Glomerular endothelial cell (primary cell): Measurements from ENCODE around the gene PICALM. TPM values are rescaled to one million over a fixed set of nuclear protein-coding genes. Genes with fewer than 3 reads are reported as not detected.
A peak's percentile ranks its signal among the peaks of the same experiment; 100 is the strongest.
"Not testable (repeated sequence)": the region's sequence is repeated elsewhere in the genome, so short reads cannot be mapped to it uniquely, and the experiment has no call there.

Experiments used
- DNase-seq: peaks from one replicate; pipeline ENCODE4 v3.0.0-alpha.2; 2011; ENCODE audit warnings: low read depth, low spot score; ENCODE audit errors: extremely low read depth
- total RNA-seq: library from RNA; depleted of rRNA; stranded (reverse); fragments of >200 nt; gene quantifications from 2 replicates; pipeline ENCODE4 v1.2.3, GENCODE V29; 2015

PICALM gene, protein sequence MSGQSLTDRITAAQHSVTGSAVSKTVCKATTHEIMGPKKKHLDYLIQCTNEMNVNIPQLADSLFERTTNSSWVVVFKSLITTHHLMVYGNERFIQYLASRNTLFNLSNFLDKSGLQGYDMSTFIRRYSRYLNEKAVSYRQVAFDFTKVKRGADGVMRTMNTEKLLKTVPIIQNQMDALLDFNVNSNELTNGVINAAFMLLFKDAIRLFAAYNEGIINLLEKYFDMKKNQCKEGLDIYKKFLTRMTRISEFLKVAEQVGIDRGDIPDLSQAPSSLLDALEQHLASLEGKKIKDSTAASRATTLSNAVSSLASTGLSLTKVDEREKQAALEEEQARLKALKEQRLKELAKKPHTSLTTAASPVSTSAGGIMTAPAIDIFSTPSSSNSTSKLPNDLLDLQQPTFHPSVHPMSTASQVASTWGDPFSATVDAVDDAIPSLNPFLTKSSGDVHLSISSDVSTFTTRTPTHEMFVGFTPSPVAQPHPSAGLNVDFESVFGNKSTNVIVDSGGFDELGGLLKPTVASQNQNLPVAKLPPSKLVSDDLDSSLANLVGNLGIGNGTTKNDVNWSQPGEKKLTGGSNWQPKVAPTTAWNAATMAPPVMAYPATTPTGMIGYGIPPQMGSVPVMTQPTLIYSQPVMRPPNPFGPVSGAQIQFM
- 181 and 286 TPM in 2 replicates for total RNA-seq

DNA sequence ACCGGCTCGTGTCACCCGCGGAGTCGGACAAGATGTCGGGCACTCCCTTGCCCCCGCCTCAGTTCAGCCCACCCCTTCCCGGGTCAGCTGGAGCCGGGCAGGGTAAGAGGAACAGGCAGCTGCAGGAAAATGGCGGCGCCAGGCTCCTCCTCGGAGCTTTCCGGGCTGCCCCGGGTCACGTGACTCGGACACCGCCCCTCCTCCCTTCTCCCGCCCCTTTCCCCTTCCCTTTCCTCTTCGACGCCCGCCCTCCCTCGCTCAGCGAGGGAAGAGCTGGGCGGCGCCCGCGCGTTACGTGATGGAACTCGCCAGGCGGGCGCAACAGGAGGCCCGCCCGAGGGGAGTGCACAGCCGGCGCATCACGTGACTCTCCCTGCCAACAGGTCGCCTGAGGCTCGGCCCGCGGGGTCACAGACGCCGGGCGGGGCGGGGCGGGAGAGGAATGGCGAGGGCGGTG is at the start of gene PICALM:
PICALM (minus strand) TSS at position 134 of the 457 bp plus-strand sequence. CDS start 304 bp downstream, outside the sequence.
- DNase-seq = peak; percentile 56

DNA sequence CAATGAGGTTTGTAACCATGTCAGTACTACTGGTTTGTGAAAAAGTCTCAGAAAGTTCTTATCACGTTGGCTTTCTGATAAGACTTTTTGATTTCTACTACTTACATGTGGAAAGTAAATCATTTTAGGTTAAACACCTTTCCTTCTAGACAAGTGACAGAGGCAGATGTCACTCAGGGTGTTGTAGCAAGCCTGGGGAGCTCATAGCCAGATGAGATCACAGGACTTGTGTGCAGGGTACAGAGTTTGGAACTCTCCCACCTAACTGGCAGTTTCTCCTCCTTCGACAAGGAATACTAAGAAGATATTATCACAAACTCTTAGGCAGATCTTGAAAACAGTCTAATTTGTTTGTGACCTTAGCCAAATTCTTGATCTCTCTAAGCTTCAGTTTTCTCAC is 49.4 kb upstream of the PICALM start:
- DNase-seq = no peak

GRCh38 chr11:86117712-86118063 is 48.8 kb upstream of the PICALM start:
- DNase-seq = no peak

DNA sequence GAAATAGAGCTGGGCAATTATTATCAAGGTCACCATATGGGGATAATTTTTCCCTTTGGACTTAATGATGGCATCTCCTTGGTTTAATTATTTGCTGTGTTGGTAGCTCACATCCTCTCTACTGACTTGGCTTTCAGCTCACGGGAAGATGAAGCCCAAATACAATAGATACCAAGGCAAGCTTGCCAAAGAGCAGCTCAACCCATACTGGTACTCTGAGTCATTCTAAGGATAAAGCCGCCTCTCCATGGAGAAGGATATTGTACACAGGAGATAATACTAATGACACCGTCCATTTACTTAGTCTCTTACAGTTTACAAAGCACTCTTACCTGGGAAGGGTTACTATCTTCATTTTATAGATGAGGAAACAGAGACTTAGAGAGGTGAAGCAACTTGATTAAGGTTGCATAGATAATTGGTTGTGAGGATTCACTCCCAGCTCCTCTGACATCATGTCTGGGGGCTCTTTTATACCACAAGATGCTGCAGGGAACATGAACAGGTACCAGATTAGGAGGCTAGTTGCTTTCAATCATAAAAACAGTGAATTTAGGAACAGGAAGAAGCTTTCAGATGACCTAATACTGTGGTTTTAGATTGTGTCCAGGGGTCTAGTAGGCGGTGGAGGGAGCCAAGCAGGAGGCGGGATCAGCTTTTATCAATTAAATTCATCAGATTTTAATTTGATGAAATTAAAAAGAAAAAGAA is 48.3 kb upstream of the PICALM start:
- DNase-seq = no peak

GRCh38 chr11:86116386-86116726 is 47.5 kb upstream of the PICALM start:
- no peak for DNase-seq

- no peak for DNase-seq
Observed at GRCh38 chr11:86115542-86116385, 46.9 kb upstream of the PICALM start.

- no peak for DNase-seq
Observed at GRCh38 chr11:86108890-86109638, 40.2 kb upstream of the PICALM start.

GRCh38 chr11:86108191-86108590 is 39.3 kb upstream of the PICALM start:
- DNase-seq = no peak

GRCh38 chr11:86106916-86107315 is 38.0 kb upstream of the PICALM start:
- no peak for DNase-seq

DNA sequence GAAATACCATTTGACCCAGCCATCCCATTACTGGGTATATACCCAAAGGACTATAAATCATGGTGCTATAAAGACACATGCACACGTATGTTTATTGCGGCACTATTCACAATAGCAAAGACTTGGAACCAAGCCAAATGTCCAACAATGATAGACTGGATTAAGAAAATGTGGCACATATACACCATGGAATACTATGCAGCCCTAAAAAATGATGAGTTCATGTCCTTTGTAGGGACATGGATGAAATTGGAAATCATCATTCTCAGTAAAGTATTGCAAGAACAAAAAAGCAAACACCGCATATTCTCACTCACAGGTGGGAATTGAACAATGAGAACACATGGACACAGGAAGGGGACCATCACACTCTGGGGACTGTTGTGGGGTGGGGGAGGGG is 37.1 kb upstream of the PICALM start:
- DNase-seq = not testable (repeated sequence)

DNA sequence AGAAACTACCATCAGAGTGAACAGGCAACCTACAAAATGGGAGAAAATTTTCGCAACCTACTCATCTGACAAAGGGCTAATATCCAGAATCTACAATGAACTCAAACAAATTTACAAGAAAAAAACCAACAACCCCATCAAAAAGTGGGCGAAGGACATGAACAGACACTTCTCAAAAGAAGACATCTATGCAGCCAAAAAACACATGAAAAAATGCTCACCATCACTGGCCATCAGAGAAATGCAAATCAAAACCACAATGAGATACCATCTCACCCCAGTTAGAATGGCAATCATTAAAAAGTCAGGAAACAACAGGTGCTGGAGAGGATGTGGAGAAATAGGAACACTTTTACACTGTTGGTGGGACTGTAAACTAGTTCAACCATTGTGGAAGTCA is 36.7 kb upstream of the PICALM start:
- not testable (repeated sequence) for DNase-seq

- DNase-seq = no peak
Observed at GRCh38 chr11:86103808-86104207, 34.9 kb upstream of the PICALM start.

DNA sequence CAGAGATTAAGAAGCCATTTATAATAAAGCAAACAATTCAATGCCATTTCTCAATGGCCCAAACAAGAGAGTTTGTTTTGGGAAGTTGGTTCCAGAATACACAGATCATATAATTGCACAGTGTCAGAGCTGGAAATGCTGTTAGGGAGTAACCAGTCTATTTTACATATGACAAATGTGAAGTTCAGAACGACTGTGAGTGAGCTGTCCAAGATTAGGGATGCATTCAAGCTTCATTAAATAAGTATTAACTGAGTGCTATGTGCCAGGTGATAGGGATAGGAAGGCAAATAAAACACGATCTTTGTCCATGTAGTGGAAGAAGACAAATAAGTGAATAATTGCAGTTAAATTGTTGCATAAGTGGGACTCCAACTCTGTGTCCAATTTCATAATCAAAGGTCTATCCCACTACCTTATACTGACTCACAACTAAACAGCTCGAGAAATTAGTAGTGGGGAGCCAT is 33.1 kb upstream of the PICALM start:
- no peak for DNase-seq

GRCh38 chr11:86101493-86101892 is 32.6 kb upstream of the PICALM start:
- DNase-seq = no peak

GRCh38 chr11:86099874-86100273 is 31.0 kb upstream of the PICALM start:
- DNase-seq = no peak

GRCh38 chr11:86097980-86098379 is 29.1 kb upstream of the PICALM start:
- no peak for DNase-seq

DNA sequence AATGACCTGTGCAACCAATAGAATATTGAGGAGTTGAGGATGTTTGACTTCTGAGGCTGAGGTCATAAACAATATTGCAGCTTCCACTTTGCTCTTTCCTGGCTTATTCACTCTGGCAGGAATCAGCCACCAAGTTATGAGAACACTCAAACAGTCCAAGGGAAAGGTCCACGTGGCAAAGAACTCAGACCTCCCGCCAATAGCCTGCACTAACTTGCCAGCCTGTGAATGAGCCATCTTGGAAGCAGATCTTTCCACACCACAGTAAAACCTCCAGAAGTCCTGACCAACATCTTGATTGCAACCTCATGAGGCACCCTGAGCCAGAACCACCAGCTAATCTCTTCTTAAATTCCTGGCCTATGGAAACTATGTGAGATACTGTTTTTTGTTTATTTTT is 22.7 kb upstream of the PICALM start:
- no peak for DNase-seq

GRCh38 chr11:86091086-86091485 is 22.2 kb upstream of the PICALM start:
- no peak for DNase-seq

GRCh38 chr11:86089659-86090058 is 20.8 kb upstream of the PICALM start:
- no peak for DNase-seq

DNA sequence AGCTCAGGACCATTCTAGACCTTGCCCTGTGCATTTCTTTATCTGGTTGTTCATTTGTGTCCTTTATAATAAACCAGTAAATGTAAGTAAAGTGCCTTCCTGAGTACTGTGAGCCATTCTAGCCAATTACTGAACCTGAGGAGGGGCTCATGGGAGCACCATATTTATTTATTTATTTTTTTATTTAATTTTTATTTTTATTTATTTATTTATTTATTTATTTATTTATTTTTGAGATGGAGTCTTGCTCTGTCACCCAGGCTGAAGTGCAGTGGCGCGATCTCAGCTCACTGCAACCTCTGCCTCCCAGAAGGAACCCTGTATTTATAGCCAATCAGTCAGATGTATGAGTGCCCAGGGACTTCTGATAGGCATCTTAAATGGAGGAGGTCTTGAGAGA is 18.8 kb upstream of the PICALM start:
- not testable (repeated sequence) for DNase-seq
